ENCODE measurements around the gene ADARB1. TPM values are rescaled to one million over a fixed set of nuclear protein-coding genes. Genes with fewer than 3 reads are reported as not detected.
A peak's percentile ranks its signal among the peaks of the same experiment; 100 is the strongest.

ADARB1 gene
- total and polyA plus RNA-seq, 9 donors, result 17.3 to 32.1 (median 25.2) TPM

DNA sequence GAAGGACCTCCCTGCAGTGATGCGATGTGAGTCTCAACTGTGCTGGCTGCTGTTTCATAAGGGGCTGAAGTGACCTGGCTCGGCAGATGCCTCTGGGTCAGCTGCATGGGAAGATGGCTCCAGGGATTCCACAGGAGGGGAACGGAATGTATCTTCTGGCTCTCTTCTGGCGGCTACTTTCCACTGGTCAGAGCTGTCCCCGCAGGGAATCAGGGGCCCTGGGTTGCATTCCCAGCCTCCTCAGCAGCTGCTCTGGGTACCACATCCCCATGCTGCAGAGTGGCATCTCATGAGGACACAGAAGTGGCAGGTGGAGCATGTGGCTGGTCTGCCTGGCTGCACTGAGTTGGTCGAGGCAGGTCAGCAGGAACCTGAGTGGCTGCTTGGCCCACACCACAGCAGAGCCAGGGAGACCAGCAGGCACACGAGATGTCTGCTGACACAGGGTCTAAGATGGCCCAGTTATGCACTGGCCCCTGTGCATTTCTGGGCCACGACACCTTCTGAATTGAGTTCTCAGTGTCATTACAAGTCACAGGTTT, 170.5 kb downstream of the ADARB1 start:
- H3K4me3 ChIP-seq (ENCODE audit: low read length), result no peak overlapping the region
- H3K27ac ChIP-seq (ENCODE audit: low read length), result no peak overlapping the region
- peaks cover 4% of the 10 kb centered on the region for H3K27me3 ChIP-seq (ENCODE audit: control insufficient read depth, insufficient read depth, low read length)
- H3K9me3 ChIP-seq (replicated peaks; ENCODE audit: control insufficient read depth, low read depth, low read length), result peaks cover 19% of the 10 kb centered on the region
- H3K4me1 ChIP-seq (ENCODE audit: control insufficient read depth, insufficient read depth, low read length), result peaks cover 9% of the 10 kb centered on the region
- WGBS (ENCODE audit: insufficient coverage), result 57% methylated on average over 8 of the region's 8 CpGs
- DNase-seq, result no peak
- H3K36me3 ChIP-seq (ENCODE audit: control insufficient read depth, insufficient read depth, low read length), result no peaks in the 10 kb centered on the region

GRCh38 chr21:45246386-45247320, 172.3 kb downstream of the ADARB1 start:
- Histone ChIP-seq H3K36me3 (ENCODE audit: control insufficient read depth, insufficient read depth, low read length) (no peaks in the 10 kb centered on the region), H3K4me1 (ENCODE audit: control insufficient read depth, insufficient read depth, low read length) (peaks cover 9% of the 10 kb centered on the region)
- WGBS (ENCODE audit: insufficient coverage), result 77% methylated on average over 9 of the region's 20 CpGs

DNA sequence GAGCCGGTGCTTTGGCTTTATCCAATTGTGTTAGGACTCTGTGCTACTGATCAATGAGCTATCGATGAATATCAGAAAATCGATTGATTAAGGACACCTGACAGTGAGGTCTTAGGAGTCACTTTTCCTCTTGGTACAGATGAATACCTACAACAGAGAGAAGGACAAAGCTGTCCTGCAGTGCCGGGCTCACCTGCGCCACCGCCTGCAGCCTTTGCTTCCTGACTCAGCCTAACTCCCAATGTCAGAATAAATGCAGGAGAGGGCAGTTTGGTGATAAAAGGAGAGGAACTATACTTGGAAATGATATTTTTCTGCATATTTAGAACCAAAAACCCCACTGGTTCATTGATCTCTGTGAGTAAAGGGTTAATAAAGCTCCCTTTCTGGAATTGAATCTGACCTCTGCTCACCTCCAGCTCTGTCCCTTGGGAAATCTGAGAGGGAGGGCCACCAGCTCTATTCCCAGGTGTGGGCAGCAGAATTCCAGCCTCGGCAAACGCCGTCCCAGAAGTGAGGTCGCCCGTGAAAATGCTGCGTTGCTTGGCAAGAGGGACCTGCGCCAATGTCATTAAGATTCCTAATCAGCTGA, 174.0 kb downstream of the ADARB1 start:
- no peak for DNase-seq
- Histone ChIP-seq H3K4me3 (ENCODE audit: low read length) (peak overlapping the region; percentile 2), H3K9me3 (replicated peaks; ENCODE audit: control insufficient read depth, low read depth, low read length) (peaks cover 5% of the 10 kb centered on the region), H3K27ac (ENCODE audit: low read length) (no peak overlapping the region), H3K36me3 (ENCODE audit: control insufficient read depth, insufficient read depth, low read length) (no peaks in the 10 kb centered on the region), H3K27me3 (ENCODE audit: control insufficient read depth, insufficient read depth, low read length) (peaks cover 4% of the 10 kb centered on the region), H3K4me1 (ENCODE audit: control insufficient read depth, insufficient read depth, low read length) (peaks cover 13% of the 10 kb centered on the region)
- WGBS (ENCODE audit: insufficient coverage), result 22% methylated on average over 9 of the region's 13 CpGs

More at GRCh38 chr21:45246386-45247320, 172.3 kb downstream of the ADARB1 start:
- no peak overlapping the region for H3K4me3 ChIP-seq (ENCODE audit: low read length)
- H3K27me3 ChIP-seq (ENCODE audit: control insufficient read depth, insufficient read depth, low read length), result peaks cover 4% of the 10 kb centered on the region
- H3K27ac ChIP-seq (ENCODE audit: low read length), result no peak overlapping the region
- DNase-seq, result no peak
- peaks cover 15% of the 10 kb centered on the region for H3K9me3 ChIP-seq (replicated peaks; ENCODE audit: control insufficient read depth, low read depth, low read length)

DNA sequence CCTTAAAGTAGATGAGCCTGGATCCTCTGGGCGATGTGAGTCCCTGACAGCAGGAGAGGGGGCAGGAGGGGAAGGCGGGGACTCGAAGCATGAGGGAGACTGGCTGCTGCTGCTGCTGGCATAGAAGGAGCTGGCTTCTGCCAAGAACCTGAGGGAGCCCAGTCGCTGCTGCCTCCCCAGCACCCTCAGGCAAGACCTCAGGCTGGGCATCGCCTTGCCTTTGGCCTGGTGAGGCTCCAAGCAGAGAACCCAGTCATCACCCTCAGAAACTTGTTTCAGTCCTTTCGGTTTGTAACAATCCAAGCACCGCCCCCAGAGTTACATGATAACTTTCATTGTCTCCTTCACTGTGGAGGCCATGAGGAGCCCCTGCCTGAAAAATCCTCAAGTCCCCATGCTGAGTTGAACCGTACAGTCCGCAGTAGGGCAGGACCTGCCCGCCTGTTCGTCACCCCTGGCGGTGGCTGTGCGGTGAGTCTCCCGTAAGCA, 174.6 kb downstream of the ADARB1 start:
- 23% methylated on average over 7 of the region's 14 CpGs for WGBS (ENCODE audit: insufficient coverage)
- Histone ChIP-seq H3K4me3 (ENCODE audit: low read length) (peak overlapping the region; percentile 2), H3K4me1 (ENCODE audit: control insufficient read depth, insufficient read depth, low read length) (peaks cover 14% of the 10 kb centered on the region), H3K27me3 (ENCODE audit: control insufficient read depth, insufficient read depth, low read length) (peaks cover 4% of the 10 kb centered on the region), H3K27ac (ENCODE audit: low read length) (no peak overlapping the region), H3K36me3 (ENCODE audit: control insufficient read depth, insufficient read depth, low read length) (no peaks in the 10 kb centered on the region), H3K9me3 (replicated peaks; ENCODE audit: control insufficient read depth, low read depth, low read length) (peaks cover 2% of the 10 kb centered on the region)
- peak; percentile 47 for DNase-seq

GRCh38 chr21:45249626-45250025, 175.2 kb downstream of the ADARB1 start:
- H3K27ac ChIP-seq (ENCODE audit: low read length), result no peak overlapping the region
- peaks cover 14% of the 10 kb centered on the region for H3K4me1 ChIP-seq (ENCODE audit: control insufficient read depth, insufficient read depth, low read length)
- H3K27me3 ChIP-seq (ENCODE audit: control insufficient read depth, insufficient read depth, low read length), result peaks cover 4% of the 10 kb centered on the region
- no peak overlapping the region for H3K4me3 ChIP-seq (ENCODE audit: low read length)
- no peaks in the 10 kb centered on the region for H3K36me3 ChIP-seq (ENCODE audit: control insufficient read depth, insufficient read depth, low read length)
- peaks cover 2% of the 10 kb centered on the region for H3K9me3 ChIP-seq (replicated peaks; ENCODE audit: control insufficient read depth, low read depth, low read length)
- DNase-seq, result no peak
- 95% methylated on average over 4 of the region's 6 CpGs for WGBS (ENCODE audit: insufficient coverage)

DNA sequence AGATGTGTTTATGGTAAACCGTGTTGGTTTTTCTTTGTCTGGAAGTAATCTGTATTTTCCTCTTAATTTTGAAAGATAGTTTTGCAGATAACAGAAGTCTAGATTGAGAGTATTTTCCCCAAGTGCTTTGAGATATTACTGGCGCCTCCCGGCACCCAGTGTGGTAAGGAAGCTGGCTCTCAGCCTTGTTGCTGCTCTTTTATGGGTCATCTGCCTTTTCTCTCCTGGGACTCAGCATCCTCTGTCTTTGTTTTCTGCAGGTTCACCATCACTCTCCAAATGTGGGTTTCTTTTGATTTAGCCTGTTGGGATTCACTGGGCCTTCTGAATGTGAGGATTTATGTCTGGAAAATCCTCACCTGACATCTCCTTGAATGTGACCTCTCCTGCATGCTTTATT, 175.9 kb downstream of the ADARB1 start:
- H3K27me3 ChIP-seq (ENCODE audit: control insufficient read depth, insufficient read depth, low read length), result peaks cover 4% of the 10 kb centered on the region
- H3K4me3 ChIP-seq (ENCODE audit: low read length), result no peak overlapping the region
- H3K9me3 ChIP-seq (replicated peaks; ENCODE audit: control insufficient read depth, low read depth, low read length), result peaks cover 2% of the 10 kb centered on the region
- no peak overlapping the region for H3K27ac ChIP-seq (ENCODE audit: low read length)
- DNase-seq, result no peak
- 90% methylated on average over 2 of the region's 3 CpGs for WGBS (ENCODE audit: insufficient coverage)
- no peaks in the 10 kb centered on the region for H3K36me3 ChIP-seq (ENCODE audit: control insufficient read depth, insufficient read depth, low read length)
- H3K4me1 ChIP-seq (ENCODE audit: control insufficient read depth, insufficient read depth, low read length), result peaks cover 14% of the 10 kb centered on the region

DNA sequence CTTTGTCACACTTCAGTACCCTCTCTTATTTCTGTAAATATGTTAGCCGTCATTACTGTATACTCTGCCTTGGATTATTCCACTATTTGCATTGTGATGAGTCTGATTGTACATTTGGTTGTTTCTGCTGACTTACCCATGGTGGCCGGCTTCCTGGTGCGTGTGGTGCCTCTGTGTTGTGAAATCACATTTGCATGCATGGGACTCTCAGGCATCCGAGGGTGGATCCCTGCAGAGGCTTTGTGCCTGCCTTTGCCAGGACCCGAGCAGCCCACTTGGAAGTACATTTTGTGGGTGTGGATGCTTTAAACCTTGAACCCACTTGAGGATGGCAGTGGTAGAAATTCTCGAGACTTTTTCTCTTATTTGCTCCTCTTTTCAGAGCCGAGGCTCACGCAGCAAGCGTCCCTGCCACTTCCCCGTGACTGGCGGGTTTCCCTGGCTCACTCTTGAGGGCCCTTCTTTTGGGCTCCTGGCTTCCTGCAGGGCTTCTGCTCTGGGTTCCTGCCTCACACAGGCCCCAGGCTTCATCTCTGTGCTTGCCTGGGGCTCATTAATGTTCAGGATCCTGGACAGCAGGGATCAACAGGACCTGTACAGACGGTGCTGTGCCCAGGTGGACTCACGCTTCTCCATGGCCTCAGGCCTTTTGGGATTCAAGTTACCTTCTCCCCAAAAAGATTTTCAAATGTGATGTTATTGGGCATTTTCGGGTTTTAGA, 176.7 kb downstream of the ADARB1 start:
- no peak overlapping the region for H3K4me3 ChIP-seq (ENCODE audit: low read length)
- no peak for DNase-seq
- peaks cover 16% of the 10 kb centered on the region for H3K4me1 ChIP-seq (ENCODE audit: control insufficient read depth, insufficient read depth, low read length)
- WGBS (ENCODE audit: insufficient coverage), result 78% methylated on average over 9 of the region's 14 CpGs
- H3K27ac ChIP-seq (ENCODE audit: low read length), result no peak overlapping the region
- H3K9me3 ChIP-seq (replicated peaks; ENCODE audit: control insufficient read depth, low read depth, low read length), result peaks cover 2% of the 10 kb centered on the region
- peaks cover 4% of the 10 kb centered on the region for H3K27me3 ChIP-seq (ENCODE audit: control insufficient read depth, insufficient read depth, low read length)
- no peaks in the 10 kb centered on the region for H3K36me3 ChIP-seq (ENCODE audit: control insufficient read depth, insufficient read depth, low read length)

GRCh38 chr21:45251635-45252447, 177.5 kb downstream of the ADARB1 start:
- 88% methylated on average over 25 of the region's 28 CpGs for WGBS (ENCODE audit: insufficient coverage)
- no peak for DNase-seq
- peaks cover 2% of the 10 kb centered on the region for H3K9me3 ChIP-seq (replicated peaks; ENCODE audit: control insufficient read depth, low read depth, low read length)

DNA sequence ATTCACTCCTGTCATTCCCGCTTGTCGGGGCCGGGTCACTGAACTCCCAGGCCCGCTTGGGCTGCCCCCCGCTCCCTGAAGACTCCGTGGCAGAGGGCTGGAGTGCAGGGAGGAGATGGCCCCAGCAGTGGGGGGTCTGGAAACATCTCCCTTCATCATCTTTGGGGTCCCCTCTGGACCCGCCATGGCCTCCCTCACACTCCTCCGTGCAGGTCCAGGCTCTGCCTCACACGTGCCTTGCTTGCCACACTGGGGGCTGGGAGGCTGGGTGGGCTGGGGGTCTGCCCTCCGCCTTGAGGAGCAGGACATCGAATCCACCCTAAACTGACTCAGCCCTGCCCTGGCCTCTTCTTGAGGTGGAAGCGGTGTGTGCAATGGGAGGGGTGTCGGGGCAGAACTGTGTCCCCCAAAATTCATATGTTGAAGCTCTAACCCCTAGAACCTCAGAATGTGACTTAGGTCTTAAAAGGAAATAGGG, 178.1 kb downstream of the ADARB1 start:
- 100% methylated on average over 1 of the region's 13 CpGs for WGBS (ENCODE audit: insufficient coverage)
- Histone ChIP-seq H3K27me3 (ENCODE audit: control insufficient read depth, insufficient read depth, low read length) (peaks cover 5% of the 10 kb centered on the region), H3K27ac (ENCODE audit: low read length) (no peak overlapping the region), H3K9me3 (replicated peaks; ENCODE audit: control insufficient read depth, low read depth, low read length) (peaks cover 2% of the 10 kb centered on the region), H3K4me3 (ENCODE audit: low read length) (no peak overlapping the region), H3K36me3 (ENCODE audit: control insufficient read depth, insufficient read depth, low read length) (no peaks in the 10 kb centered on the region), H3K4me1 (ENCODE audit: control insufficient read depth, insufficient read depth, low read length) (peaks cover 30% of the 10 kb centered on the region)
- DNase-seq, result no peak

More at GRCh38 chr21:45251635-45252447, 177.5 kb downstream of the ADARB1 start:
- Histone ChIP-seq H3K4me3 (ENCODE audit: low read length) (no peak overlapping the region), H3K36me3 (ENCODE audit: control insufficient read depth, insufficient read depth, low read length) (no peaks in the 10 kb centered on the region), H3K4me1 (ENCODE audit: control insufficient read depth, insufficient read depth, low read length) (peaks cover 23% of the 10 kb centered on the region), H3K27ac (ENCODE audit: low read length) (no peak overlapping the region), H3K27me3 (ENCODE audit: control insufficient read depth, insufficient read depth, low read length) (peaks cover 4% of the 10 kb centered on the region)

Measured in muscle of leg (tissue), 11 donors.